GM19438 (cell line): Measurements from ENCODE around the gene TPRX1.

Experiments used
- ATAC-seq: cut with Tn5 transposase; IDR thresholded peaks from one replicate; pipeline ENCODE4 v1.9.1; 2021; ENCODE audit warnings: low read depth; ENCODE audit not compliant: unreplicated experiment

Gene TPRX1

DNA sequence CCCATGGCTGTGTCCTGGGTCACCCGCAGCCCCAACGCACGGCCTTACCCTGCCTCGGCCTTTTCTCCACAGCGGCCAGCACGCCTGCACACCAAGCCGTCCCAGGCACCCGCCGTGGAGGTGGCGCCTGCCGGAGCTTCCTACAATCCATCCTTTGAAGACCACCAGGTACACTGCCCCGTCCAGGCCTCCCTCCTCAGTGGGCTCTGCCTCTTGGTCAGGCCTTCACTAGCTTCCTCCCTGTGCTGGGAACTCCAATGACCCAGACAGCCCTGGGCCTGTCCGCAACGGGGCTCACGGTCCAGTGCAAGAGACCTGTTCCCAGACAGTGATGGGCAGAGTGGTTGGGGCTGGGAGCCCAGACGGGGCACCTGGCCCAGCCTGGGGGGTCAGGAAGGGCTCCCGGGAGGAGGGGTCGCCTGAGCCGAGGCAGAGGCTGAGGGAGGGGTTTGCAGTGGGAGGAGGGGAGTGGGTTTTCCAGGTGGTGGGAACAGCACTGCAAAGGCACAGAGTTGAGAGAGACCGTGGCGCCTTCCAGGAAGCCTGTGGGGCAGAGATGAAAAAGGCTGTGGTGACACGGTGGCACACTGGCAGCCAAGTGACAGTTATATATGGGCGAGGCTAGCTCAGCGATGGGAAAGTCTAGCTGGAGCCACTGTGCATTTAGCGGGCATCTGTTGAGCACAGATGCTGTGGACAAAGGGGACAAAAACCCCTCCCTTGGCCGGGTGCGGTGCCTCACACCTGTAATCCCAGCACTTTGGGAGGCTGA is 51.7 kb downstream of the TPRX1 start:
- ATAC-seq, result no peak
